Measurements from ENCODE around the gene IL20RB. TPM values are rescaled to one million over a fixed set of nuclear protein-coding genes. Genes with fewer than 3 reads are reported as not detected.
"Not testable (repeated sequence)": the region's sequence is repeated elsewhere in the genome, so short reads cannot be mapped to it uniquely, and the experiment has no call there.

The IL20RB gene
- polyA plus RNA-seq, 5 donors: 0.52 to 1.0 (median 0.90) TPM

DNA sequence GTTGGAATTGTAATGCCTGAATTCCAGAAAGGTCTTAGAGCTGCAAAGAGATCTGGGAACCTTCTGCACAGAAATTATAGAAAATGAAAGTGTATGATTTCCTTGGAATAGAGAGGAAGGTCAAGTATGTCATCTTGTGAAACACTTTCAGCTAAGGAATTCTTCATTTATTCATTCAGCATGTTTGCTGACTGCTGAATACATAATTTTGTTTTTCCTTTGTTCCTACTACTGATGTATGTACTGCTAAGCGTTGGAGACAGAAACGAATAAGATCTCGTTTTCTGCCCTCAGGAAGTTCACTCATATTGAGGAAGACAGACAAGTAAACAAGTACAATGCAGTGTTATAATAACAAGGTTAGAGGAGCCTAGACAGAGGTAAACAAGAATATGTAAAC, 14.3 kb upstream of the IL20RB start:
- no peak for DNase-seq

DNA sequence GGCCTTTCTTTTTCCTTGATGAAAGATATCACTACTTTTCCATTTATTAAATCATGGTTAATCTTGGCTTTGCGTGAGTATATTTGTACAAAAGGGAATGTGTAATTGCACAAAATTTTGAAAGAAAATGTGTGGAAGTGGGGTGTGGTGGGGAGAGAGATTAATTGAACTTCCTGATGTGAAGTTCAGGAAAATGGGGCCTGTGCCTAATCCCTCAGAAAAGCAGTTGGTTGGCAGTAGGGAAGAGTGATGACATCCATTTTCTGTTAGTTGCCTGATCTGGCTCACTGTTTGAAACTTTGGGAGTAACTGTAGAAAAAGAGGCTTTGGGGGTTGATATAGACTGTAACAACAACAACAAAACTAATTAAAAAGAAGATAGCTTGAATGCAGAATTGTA, 10.8 kb upstream of the IL20RB start:
- no peak for DNase-seq

DNA sequence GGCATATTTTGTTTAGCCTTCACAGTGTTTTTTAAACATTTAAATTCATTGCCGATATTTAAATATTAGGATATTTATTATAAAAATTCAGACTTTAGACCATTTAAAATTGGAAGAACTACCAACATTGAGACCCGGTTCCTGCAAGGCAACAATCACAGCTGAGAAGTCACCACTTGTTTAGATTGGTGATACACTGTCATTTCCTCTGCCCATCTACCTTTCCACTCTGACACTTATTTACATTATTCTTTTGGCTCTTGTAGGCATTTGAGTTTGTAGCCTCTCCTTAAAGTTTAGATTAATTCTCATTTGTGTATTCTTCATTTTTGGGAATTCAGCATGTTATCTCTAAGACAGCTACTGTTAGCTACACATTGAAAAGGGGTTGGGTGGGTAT, 10.3 kb upstream of the IL20RB start:
- no peak for DNase-seq

DNA sequence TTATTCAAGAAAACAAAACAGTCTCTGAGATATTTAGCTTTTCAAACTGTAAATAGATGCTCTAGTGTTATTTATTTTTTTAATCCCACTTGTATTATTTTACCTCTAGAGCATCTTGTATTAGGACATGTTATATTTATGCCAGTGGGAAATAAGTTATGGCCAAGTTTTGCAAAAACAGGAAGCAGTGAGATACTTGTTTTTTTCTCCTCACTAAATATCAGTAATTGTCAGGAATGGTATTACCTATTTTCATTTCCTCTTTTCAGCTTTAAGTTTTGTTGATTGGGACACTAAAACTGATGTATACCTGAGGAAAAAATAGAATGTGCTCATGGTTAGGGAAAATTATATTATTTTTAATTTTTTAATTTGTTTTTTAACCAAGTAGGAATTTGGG, 8.6 kb upstream of the IL20RB start:
- DNase-seq: no peak

DNA sequence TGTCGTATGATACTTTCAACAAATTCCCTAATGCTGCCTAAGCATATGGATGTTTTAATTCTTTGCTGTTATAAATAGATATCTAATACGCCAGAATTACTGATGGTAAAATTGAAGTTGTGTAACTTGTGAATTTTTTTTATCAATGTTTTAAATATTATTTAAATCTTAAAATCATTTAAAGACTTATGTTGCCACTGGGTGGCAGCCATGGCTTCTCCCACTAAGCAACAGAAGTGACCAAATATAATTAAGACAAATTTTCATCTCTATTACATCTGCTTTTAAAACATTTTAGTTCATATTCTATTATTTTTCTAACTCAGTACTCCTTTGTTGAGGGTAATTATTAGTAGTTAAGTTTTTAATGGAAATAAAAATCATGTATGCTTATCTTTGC, 8.1 kb upstream of the IL20RB start:
- DNase-seq: no peak

DNA sequence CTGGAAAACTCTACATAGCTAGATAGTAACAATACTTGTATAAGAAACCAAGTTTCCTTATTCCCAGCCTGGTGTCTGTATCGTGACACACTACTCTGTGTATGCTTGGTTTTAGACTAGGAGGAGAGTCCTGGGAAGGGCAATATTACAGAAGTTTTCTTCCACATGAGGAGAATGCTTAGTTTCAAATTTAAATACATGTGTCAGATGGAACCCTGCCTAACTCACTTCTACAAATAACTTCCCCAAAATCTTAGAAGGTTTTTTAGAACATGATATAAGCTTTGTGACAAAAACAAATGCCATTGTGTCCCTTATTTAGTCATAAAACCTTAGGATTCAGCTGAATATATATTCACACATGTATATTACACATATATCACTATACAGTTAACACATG, 7.2 kb upstream of the IL20RB start:
- DNase-seq: no peak

DNA sequence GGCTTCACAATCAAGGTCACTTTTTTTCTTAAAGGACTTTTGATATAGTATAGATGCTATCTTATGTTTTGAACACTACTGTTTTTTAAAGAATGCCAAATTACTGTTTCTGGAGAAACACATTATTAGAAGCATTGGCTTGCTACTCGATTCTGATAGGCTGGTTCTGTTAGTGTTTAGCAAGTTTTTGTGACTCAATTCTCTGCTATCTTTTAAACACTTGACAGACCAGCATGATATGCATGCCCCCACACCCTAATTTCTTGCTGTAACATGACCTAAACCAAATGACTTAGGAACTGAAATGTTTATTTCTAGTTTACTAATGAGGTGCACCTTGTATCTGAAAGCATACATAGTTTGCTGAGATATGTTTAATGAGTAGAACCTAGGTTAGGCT, 5.5 kb upstream of the IL20RB start:
- DNase-seq: no peak

DNA sequence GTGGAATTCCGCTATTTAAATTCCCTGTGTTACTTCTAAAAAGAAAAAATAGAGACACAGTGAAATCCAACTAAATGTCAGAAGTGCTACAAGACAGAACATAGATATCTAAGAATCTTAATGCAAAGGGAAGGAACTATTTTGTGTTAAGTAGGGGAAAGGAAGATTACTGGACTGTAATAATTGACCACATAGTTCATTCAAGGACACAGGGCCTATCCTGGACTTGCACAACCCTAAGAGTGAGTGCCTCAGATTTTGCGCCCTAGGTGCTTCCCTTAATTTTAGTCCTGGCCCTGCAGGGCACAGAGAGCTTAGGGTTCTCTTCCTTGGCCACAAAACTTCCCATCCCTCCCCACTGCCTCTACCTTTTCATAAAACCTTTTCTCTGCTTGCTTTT, 3.5 kb upstream of the IL20RB start:
- no peak for DNase-seq

DNA sequence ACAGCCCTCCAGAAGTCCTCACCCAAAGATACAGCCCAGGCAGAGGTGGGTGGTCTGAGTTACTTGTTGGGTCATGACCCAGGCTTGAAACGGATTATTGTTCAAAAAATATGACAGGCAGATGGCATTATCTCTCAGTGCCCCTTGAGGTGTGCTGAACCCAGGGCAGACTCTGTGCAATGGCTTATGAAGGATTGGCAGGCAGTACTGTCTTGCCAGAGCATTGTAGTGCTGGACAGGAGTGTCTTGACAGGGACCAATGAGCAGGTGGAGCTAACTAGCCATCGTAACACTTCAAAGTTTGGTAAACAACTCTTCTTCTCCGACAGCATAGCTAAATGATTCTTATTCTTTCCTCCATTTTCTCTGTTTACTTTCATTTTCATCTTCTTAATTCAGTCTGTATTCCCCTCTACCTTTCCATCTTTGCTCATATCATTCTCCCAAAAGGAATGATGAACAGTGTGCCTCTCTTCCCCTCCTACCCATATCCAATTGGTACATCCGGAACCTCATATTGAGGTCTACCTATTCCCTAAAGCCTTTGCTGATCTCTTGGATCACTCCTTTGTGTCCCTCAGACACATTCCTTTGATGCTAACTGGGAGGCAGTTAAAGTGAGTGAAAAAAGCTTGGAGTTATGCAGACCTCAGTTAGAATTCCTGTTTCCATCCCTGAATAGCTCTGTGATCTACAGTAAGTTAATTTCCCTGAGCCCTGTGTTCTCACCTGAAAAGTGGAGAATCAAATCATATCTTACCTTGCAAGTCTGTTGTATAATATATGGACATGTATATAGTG, 2.6 kb upstream of the IL20RB start:
- no peak for DNase-seq

DNA sequence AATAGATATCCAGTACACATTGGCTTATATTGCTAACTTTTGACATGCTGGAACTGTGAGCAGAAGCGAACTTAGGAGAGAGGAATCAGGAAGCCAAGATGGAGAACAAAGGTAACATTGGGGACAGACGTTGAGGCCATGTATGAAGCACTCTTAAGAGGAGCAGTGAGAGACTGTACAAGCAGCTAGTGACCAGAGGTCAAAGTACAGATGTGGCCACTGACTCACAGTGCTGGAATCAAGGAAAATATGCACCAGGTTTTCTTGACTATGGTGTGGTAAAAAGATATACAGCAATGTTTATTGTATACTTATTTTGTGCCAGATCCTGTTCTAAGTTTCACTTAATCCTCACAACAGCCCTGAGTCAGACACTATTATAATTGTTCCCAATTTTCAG, 2.0 kb upstream of the IL20RB start:
- DNase-seq: no peak

DNA sequence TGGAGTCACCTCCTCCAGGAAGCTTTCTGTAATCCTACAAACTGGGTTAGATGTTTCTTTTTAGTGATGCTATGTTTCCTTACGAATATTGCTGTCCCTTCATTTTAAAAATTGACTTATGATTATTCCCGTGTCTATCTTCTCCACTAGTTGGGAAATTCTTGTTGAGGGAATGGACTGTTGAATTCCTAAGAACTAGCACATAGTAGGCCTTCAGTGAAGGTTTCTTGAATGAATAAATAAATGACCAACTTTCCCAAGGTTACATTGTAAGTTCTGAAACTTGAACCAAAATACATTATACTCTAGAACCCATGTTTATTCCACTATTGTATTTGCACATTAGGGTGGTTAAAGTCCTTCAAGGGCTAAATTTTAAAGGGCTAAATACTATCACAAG, 812 bp upstream of the IL20RB start:
- no peak for DNase-seq

DNA sequence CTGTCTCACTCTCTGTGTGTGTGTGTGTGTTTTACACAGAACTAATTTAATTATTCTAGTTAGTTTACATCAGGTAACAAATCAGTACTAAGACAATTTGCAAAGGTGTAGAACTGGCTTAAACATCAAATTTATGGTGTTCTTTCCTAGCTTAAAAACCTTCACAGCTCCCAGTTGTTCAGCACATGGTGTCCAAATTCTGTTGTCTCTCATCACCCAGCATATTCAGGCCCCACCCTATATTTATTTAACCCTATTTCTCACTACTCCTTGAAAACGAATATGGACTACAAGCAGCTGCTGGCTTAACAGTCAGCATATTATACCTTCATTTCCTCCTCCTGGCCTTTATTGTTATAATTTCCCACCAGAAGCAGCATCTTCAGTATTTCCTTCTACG, 1.2 kb downstream of the IL20RB start:
- DNase-seq: no peak

DNA sequence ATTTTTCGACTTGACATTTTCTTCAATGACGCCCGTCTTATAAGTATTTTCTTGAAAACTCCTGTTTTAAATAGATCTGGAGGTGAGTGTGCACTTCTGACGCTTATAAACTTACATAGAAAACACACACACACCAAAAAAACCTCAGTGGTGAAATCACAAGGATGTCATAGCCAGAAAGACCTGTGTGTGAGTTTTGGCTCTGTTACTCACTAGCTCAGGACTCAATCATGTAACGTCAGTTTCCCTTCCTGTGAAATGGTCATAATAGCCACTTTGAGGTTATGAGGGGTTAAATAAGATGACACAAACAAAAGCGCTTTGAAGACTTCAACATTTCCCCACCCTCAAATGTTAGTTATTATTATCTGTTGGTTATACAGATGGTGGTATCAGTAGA, 1.8 kb downstream of the IL20RB start:
- DNase-seq: no peak

DNA sequence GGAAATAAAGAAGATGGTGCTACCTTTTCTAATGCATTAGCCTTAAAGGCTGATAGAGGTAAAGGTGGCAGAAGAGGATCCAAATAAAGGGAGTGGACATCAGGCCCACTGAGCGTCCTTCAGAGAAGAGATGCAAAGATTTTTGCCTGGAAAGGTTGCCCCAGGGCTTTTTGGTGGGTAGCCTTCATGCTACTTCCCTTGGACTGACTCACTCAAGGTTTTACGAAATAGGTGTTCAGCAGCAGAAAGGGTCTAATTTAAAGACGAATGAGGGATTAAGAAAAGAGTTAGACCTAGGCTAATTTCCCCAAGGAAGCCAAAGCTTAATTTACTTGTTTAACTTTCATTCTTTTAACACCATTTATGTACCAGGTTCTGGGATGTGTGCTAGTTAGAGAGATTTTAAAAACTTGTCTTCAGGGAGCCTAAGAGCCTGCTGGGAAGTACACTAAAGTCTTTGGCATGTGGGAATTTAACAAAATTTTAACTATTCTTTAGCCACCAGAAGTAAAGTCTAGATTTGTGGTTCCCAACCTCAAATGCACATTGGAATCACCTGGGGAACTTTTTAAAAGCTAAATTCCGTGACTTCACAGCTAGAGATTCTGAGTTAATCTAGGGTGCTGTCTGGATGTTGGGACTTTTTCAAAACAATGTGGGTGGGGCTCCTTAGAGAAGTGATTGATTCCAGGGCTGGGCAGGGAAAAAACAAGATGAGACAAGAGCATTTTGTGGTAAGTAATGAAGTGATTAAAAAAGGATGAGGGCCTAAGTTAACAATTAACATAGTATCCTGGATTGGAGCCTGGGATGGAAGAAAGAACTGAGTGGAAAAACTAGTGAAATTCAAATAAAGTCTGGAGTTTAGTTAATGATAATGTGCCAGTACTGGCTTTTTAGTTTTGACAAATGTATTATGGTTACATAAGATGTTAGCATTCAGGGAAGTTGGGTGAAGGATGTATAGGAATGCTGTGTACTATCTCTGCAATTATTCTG, 3.4 kb downstream of the IL20RB start:
- DNase-seq: no peak

DNA sequence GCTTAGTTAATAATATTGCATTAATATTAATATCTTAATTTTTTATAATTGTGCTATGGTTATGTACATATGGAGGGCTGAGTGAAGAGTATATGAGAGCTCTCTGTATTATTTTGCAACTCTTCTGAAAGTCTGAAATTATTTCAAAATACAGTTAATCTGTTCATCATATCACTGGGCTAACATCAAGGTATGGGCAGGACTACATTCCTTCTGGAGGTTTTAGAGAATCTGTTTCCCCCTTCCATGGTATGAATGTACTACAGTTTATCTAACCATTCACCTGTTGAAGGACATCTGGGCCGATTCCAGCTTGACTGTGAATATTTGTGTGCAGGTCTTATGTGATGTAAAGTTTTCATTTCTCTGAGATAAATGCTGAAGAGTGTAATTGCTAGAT, 5.1 kb downstream of the IL20RB start:
- no peak for DNase-seq

DNA sequence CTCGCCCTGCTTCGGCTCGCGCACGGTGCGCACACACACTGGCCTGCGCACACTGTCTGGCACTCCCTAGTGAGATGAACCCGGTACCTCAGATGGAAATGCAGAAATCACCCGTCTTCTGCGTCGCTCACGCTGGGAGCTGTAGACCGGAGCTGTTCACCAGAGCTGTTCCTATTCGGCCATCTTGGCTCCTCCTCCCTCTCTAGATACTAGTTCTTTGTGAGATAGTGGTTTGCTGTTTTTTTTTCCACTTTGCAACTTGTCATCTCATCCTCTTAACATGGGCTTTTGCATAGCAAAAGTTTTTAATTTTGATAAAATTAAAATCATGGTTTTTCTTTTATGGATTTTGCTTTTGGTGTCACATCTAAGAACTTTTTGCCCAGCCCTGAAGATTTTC, 11.8 kb downstream of the IL20RB start:
- not testable (repeated sequence) for DNase-seq

DNA sequence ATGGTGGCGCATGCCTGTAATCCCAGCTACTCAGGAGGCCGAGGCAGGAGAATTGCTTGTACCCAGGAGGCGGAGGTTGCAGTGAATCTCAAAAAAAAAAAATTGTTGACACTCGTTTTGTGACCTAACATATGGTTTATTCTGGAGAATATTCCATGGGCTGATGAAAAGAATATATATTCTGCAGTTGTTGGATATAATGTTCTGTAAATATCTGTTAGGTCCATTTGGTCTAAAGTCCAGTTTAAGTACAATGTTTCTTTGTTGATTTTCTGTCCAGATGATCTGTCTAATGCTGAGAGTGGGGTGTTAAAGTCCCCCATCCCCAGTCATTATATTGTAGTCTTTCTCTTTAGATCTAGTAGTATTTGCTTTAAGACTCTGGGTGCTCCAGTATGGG, 15.6 kb downstream of the IL20RB start:
- no peak for DNase-seq

DNA sequence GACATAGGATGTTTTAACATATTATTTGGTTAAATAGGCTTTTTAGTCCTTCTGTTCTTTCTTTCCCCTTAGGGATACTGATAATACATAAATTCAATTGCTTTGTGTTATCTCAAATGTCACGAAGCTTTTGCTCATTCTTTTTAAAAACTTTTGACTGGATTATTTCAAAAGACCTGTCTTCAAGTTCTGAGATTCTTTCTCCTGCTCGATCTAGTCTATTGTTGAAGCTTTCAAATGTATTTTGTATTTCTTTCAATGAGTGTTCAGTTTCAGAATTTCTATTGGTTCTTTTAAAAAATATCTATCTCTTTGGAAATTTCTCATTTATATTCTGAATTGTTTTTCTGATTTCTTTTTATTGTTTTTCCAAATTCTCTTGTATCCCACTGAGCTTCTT, 16.9 kb downstream of the IL20RB start:
- no peak for DNase-seq

DNA sequence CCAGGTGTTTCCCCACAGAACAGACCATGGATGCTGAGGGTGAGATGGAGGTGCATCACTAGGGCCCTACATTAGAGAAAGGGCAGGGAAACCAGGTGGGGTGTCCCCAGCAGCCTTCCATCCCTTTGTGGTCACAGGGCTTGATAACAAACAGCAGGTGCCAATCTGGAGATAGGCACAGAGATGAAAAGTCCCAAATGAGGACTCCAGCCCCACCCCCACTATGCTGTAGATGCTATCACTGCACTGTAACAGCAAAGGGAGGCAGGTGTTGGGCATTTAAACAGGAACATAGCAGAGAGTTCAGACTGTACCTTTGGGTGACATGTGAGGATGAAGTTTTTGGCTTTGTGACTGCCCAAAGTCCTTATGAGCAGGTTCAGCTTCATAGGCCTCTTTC, 21.4 kb downstream of the IL20RB start:
- no peak for DNase-seq

DNA sequence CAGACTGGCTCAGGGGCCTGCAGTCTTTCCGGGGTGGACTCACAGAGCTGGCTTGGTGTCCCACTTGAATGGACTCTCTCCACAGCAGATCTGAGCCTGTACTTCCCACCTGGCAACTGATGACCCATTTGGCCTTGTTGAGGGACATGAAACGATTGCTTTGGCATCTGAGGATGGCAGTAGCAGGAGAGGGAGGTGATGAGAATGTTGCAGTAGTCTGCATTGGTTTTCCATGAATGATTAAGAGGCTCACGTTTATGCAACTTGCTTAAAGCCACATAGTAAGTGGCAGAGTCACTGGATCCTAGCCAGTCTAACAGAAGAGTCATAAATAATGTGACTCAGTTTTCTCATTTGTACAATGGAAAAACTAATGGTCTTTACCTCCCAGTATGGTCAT, 21.9 kb downstream of the IL20RB start:
- DNase-seq: no peak

DNA sequence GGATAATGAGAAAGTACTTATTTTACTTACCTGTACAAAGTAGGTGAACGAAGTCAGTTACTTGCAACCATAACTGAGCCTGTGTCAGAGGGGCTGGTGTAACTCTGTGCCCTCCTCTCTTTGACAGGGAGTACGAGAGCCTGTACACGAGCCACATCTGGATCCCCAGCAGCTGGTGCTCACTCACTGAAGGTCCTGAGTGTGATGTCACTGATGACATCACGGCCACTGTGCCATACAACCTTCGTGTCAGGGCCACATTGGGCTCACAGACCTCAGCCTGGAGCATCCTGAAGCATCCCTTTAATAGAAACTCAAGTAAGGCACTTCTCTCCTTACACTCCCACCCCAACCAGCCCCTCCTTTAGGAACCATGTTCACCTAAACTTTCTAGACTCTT, 24.2 kb downstream of the IL20RB start:
- DNase-seq: no peak

DNA sequence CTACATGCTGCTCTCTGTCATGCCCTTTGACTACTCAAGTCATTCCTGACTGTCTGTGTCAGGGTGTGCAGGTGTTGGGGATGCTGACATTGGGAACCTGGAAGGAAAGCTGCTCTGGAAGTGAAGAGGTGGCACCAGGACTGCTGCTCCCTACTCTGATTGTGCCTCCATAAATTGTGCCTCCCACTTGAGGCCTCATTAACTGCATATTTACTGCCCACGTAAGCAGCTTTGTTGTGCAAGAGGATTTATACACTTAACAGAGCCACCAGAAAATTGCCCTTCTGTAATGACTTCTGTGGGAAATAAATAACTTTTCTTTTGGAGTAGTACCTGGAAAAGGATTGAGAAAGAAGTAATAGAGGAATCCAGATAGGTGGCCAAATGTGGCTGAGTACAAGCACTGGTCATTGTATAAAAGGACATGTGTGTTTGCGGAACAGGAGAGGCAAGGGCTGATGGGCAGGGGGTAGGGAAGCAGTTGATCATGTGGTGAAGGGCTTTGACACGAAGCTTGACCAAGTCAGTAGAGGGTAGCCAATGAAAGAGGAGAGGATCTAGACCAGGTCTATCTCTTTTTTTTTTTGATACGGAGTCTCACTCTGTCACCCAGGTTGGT, 24.8 kb downstream of the IL20RB start:
- no peak for DNase-seq

DNA sequence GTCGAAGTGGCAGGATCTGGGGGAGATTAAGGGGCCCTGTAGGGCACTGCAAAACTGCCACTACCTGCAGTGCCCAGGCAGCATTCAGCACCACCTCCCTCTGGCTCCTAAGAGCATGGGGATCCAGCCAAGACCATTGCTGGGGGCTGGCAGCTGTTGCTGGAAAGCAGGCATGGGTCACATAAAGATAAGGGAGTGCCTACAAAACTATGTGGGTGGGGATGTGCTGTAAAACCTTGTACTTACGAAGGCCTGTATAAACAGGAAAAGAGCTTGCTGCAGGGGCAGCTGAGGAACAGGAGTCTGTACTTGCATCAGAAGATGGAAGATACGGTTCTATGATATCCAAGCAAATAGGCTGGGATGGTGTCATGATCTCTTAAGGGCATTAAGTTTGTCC, 27.1 kb downstream of the IL20RB start:
- DNase-seq: no peak
